ENCODE data around the gene SNX7. TPM values are rescaled to one million over a fixed set of nuclear protein-coding genes. Genes with fewer than 3 reads are reported as not detected.

SNX7 gene, protein sequence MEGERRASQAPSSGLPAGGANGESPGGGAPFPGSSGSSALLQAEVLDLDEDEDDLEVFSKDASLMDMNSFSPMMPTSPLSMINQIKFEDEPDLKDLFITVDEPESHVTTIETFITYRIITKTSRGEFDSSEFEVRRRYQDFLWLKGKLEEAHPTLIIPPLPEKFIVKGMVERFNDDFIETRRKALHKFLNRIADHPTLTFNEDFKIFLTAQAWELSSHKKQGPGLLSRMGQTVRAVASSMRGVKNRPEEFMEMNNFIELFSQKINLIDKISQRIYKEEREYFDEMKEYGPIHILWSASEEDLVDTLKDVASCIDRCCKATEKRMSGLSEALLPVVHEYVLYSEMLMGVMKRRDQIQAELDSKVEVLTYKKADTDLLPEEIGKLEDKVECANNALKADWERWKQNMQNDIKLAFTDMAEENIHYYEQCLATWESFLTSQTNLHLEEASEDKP
- 31.3 TPM for total RNA-seq

DNA sequence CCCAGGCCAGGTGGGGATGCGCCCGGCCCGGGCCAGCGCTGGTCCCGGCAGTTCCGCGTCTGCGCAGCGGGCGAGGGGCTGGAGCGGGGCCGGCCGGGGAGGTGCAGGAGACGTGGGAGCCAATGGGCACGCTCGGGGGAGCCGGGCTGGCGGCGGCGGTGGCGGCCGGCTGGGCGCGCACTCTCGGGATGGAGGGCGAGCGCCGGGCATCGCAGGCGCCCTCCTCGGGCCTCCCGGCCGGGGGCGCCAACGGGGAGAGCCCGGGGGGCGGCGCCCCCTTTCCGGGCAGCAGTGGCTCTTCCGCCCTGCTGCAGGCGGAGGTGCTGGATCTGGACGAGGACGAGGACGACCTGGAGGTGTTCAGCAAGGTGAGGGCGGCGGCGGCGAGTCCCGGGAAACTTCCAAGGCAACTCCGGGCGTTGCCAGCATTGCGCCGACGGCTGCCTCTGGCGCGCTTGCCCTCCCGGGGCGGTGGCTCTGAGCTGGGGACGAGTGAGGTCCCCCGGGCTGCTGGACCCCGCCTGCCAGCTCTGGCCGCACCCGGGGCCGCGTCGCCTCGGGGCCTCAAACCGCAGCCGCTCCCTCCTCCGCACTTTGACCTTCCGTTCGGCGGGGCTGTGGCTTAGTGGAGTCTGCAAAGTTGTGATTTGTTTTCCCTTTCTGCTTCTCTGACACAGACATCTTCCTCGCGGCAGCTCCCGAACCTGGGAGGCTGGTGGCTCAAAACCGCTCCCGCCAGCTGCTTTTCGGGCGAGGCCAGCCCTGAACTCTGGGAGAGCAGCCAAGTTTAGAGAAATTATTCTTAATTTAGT is at the start of gene SNX7:
Gene SNX7, plus strand, starts transcription at position 178 of the 812 bp plus-strand sequence. Its CDS starts 11 bp downstream, at position 189.

All from metanephros (tissue), 1 donor.